GM06990 (cell line): ENCODE measurements around the gene PARVB.

Experiments
- DNase-seq: peaks from one replicate; pipeline ENCODE4 v3.0.0-alpha.2; 2011; ENCODE audit not compliant: insufficient read length; ENCODE audit errors: extremely low read depth
- H3K27me3 ChIP-seq: replicated peaks from 2 replicates; pipeline ENCODE4 v1.6.0; 2011; ENCODE audit warnings: low read length; ENCODE audit not compliant: control insufficient read depth, insufficient read depth
- H3K36me3 ChIP-seq: 2 replicates; pipeline ENCODE4 v1.5.1; 2011; ENCODE audit warnings: low read length; ENCODE audit not compliant: control insufficient read depth, insufficient read depth
- H3K4me3 ChIP-seq: replicated peaks from 2 replicates; pipeline ENCODE4 v1.5.1; 2011; ENCODE audit warnings: low read depth, mild to moderate bottlenecking, control low read depth, low read length
- TF ChIP-seq, protein P1 (sequence below): IDR thresholded peaks from 2 replicates; pipeline ENCODE4 v1.5.1; 2011; ENCODE audit warnings: low read length, control low read depth, mild to moderate bottlenecking, inconsistent platforms; ENCODE audit not compliant: insufficient read depth, poor library complexity, severe bottlenecking

Gene PARVB, protein sequence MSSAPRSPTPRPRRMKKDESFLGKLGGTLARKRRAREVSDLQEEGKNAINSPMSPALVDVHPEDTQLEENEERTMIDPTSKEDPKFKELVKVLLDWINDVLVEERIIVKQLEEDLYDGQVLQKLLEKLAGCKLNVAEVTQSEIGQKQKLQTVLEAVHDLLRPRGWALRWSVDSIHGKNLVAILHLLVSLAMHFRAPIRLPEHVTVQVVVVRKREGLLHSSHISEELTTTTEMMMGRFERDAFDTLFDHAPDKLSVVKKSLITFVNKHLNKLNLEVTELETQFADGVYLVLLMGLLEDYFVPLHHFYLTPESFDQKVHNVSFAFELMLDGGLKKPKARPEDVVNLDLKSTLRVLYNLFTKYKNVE

DNA sequence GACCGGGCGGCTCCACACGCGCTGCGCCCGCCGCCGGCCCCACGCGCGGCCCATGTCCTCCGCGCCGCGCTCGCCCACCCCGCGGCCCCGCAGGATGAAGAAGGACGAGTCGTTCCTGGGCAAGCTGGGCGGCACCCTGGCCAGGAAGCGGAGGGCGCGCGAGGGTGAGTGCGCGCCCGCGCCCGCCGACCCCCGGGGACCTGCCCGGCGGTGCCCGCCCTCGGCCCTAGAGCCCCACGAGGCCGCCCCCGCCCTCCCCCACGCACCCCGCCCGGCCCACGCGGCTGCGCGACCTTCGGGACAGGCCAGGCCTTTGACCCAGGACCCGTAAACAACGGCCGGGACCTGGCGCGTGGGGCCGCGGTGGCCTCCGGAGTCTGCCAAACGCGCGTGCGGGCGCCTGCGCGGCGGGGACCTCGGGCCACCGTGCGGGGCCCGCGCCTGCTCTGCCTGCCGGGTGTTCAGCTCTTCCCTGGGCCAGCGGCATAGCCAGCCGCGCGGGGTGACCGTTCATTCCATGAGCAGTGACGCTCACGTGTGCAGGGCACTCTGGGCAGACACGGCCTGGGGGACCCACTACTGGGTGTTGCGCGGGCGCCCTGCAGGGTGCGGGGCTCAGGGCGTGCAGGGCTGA, at the start of gene PARVB:
Gene PARVB (plus strand): TSS at position 15 of the 634 bp plus-strand sequence. CDS start 38 bp downstream, at position 53.
- H3K27me3 ChIP-seq = no peaks in the 10 kb centered on the region
- DNase-seq = peak; percentile 66
- TF ChIP-seq, protein P1, sequence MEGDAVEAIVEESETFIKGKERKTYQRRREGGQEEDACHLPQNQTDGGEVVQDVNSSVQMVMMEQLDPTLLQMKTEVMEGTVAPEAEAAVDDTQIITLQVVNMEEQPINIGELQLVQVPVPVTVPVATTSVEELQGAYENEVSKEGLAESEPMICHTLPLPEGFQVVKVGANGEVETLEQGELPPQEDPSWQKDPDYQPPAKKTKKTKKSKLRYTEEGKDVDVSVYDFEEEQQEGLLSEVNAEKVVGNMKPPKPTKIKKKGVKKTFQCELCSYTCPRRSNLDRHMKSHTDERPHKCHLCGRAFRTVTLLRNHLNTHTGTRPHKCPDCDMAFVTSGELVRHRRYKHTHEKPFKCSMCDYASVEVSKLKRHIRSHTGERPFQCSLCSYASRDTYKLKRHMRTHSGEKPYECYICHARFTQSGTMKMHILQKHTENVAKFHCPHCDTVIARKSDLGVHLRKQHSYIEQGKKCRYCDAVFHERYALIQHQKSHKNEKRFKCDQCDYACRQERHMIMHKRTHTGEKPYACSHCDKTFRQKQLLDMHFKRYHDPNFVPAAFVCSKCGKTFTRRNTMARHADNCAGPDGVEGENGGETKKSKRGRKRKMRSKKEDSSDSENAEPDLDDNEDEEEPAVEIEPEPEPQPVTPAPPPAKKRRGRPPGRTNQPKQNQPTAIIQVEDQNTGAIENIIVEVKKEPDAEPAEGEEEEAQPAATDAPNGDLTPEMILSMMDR = peak; percentile 3
- H3K36me3 ChIP-seq = peaks cover 1% of the 10 kb centered on the region; the same call in 1 of the 2 replicates
- peak within 1 kb of the TSS; percentile 79 for H3K4me3 ChIP-seq

DNA sequence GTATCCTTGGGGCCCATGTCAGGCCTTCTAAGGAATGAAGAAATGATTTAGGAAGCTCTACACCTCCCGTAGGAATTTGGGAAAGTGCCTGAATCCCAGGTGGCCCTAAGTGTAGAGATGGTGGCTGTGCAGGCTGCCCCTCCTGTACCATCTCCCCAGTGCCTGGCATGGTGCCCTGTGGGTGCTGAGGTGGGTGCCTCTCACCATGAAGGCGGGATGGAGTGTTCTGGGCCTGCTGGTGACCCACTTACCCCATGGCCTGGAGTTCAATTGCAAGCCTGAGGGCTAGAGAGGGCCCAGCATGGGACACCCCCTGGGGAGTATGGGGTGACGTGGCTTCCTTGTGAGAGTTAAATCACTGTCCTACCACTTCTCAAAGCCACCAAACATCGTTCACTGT, 49.1 kb upstream of the PARVB start:
- H3K27me3 ChIP-seq = no peaks in the 10 kb centered on the region
- no peak overlapping the region for H3K4me3 ChIP-seq
- TF ChIP-seq, protein P1 = no peak
- no peak for DNase-seq
- H3K36me3 ChIP-seq = peaks cover 29% of the 10 kb centered on the region

DNA sequence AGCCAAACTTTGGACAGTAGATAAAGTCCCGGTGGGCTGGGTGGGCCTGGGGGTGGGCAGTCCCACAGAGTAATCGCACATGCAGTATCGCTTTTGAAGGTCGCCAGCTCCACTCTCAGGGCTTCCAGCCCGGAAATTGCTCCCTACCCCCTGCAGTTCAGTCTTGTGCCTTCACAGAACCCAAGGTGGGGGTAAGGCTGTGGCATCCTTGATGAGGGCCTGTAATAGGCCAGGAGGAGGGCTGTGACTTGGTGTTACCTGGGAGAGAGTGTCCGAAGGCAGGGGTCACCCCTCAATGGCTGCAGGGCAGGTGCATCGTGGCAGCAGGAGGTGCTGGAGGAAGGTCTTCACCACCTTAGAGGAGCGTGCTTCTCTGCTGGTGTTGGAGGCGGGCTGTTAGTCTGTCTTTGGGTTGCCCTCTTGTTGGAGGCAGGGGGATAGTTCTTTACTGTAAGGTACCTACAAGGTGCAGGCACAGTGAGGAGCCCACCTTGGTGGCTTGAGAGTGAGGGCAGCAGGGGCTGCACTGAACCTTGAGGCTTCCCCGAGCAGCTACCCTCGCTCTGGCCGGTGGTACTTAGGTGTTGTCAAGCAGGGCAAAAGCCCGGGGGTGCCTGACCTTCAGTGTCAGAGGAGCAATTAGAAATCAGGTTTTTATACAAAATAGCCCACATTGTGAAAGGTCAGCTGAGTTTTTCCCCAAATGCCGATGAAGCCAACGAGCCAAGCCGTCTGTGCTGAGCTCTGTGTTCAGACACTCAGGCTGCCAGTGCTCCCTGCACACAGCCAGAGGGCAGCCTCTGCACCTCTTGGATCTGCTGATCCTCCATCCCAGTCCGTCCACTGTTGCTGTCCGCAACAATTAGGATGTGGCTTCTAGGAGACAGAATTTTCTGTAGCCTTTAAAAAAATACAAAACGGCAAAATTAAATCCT, 47.0 kb upstream of the PARVB start:
- Histone ChIP-seq H3K4me3 (no peak overlapping the region), H3K36me3 (peaks cover 31% of the 10 kb centered on the region), H3K27me3 (no peaks in the 10 kb centered on the region)
- TF ChIP-seq, protein P1 = no peak
- no peak for DNase-seq

DNA sequence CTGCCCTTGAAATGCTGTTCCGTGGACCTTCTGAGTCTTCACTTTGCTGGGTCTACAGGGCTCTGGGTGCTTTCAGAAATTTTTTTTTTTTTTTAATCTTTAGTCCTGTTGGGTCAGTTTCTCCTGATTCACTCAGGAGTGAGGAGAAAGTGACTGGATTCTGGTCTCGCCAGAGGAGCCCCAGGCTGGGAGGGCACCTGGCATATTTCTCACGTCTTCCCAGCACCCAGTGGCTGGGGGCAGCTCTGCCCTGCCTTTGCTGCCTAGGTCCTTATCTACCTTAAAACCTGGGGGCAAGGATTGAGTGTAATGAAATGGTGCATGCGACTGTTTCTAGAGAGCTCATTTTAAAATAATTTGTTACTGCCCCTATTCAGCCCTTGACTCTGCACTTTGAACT, 45.5 kb upstream of the PARVB start:
- TF ChIP-seq, protein P1 = no peak
- no peaks in the 10 kb centered on the region for H3K27me3 ChIP-seq
- DNase-seq = no peak
- H3K4me3 ChIP-seq = no peak overlapping the region
- peaks cover 30% of the 10 kb centered on the region for H3K36me3 ChIP-seq

DNA sequence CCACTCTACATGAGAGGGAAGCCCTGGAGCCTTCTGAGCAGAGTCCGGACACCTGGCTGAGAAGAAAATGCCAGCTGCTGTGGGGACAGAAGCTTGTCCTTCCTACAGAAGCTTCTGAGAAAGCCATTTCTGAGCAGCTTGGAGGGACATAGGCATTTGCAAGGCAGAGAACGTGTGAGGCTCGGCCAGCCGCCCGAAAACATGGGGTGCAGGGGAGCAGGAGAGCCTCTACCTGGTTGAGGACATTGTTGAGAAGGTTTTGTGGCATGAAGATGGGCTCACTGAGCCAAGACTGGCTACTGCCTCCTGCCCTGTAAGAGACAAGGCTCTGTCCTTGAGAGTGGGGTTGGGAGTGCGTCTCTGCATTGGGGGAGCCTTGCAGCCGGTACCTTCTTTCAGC, 43.5 kb upstream of the PARVB start:
- TF ChIP-seq, protein P1 = no peak
- Histone ChIP-seq H3K4me3 (no peak overlapping the region), H3K27me3 (no peaks in the 10 kb centered on the region), H3K36me3 (peaks cover 35% of the 10 kb centered on the region)
- DNase-seq = no peak
